HuH-7 (cell line): ENCODE data around the gene ANGPTL8.

Experiments used
- DNase-seq: peaks from one replicate; pipeline ENCODE4 v3.0.0; 2011; ENCODE audit warnings: low spot score

ANGPTL8 gene

DNA sequence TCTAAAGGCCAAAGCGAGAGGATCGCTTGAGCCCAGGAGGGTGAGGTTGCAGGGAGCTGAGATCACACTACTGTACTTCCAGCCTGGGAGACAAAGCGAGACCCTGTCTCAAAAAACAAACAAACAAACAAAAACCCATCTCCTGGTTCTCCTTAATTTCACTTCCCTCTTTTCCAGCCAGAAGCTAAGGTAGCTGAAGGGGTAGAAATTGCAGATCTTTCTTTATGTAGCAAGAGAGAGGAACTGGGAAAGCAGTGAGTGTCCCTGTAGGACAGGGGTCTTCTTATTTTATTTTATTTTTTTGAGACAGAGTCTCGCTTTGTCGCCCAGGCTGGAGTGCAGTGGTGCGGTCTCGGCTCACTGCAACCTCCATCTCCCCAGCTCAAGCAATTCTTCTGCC is 52.0 kb downstream of the ANGPTL8 start:
- DNase-seq = no peak
